ENCODE results near the gene TEX28.
"Not testable (repeated sequence)": the region's sequence is repeated elsewhere in the genome, so short reads cannot be mapped to it uniquely, and the experiment has no call there.

Gene TEX28

GRCh38 chrX:154294791-154295574 lies at the start of gene TEX28:
Gene TEX28 (minus strand): TSS chrX:154295124. CDS start chrX:154292117, 3,007 bp downstream.
- DNase-seq (ENCODE audit: low read depth), result no peak

- DNase-seq (ENCODE audit: low read depth), result not testable (repeated sequence)
Measured at GRCh38 chrX:154343620-154344019, 48.7 kb upstream of the TEX28 start.

- DNase-seq (ENCODE audit: low read depth), result not testable (repeated sequence)
Measured at GRCh38 chrX:154343063-154343462, 48.1 kb upstream of the TEX28 start.

GRCh38 chrX:154341399-154342298 lies 46.7 kb upstream of the TEX28 start:
- not testable (repeated sequence) for DNase-seq (ENCODE audit: low read depth)

GRCh38 chrX:154334496-154334895 lies 39.6 kb upstream of the TEX28 start:
- no peak for DNase-seq (ENCODE audit: low read depth)

- DNase-seq (ENCODE audit: low read depth), result no peak
Measured at GRCh38 chrX:154333837-154334271, 38.9 kb upstream of the TEX28 start.

- DNase-seq (ENCODE audit: low read depth), result no peak
Measured at GRCh38 chrX:154333116-154333515, 38.2 kb upstream of the TEX28 start.

GRCh38 chrX:154332561-154332960 lies 37.6 kb upstream of the TEX28 start:
- DNase-seq (ENCODE audit: low read depth), result no peak

GRCh38 chrX:154329294-154329693 lies 34.4 kb upstream of the TEX28 start:
- DNase-seq (ENCODE audit: low read depth), result no peak

GRCh38 chrX:154328646-154329045 lies 33.7 kb upstream of the TEX28 start:
- no peak for DNase-seq (ENCODE audit: low read depth)

GRCh38 chrX:154327038-154327820 lies 32.3 kb upstream of the TEX28 start:
- DNase-seq (ENCODE audit: low read depth), result no peak

GRCh38 chrX:154325541-154325940 lies 30.6 kb upstream of the TEX28 start:
- DNase-seq (ENCODE audit: low read depth), result no peak

- DNase-seq (ENCODE audit: low read depth), result no peak
Measured at GRCh38 chrX:154323537-154323936, 28.6 kb upstream of the TEX28 start.

GRCh38 chrX:154322890-154323289 lies 28.0 kb upstream of the TEX28 start:
- DNase-seq (ENCODE audit: low read depth), result no peak

- no peak for DNase-seq (ENCODE audit: low read depth)
Measured at GRCh38 chrX:154321594-154321993, 26.7 kb upstream of the TEX28 start.

- no peak for DNase-seq (ENCODE audit: low read depth)
Measured at GRCh38 chrX:154321152-154321551, 26.2 kb upstream of the TEX28 start.

- no peak for DNase-seq (ENCODE audit: low read depth)
Measured at GRCh38 chrX:154320406-154320805, 25.5 kb upstream of the TEX28 start.

GRCh38 chrX:154317391-154317995 lies 22.6 kb upstream of the TEX28 start:
- DNase-seq (ENCODE audit: low read depth), result no peak

GRCh38 chrX:154315416-154315815 lies 20.5 kb upstream of the TEX28 start:
- no peak for DNase-seq (ENCODE audit: low read depth)

GRCh38 chrX:154313147-154313546 lies 18.2 kb upstream of the TEX28 start:
- no peak for DNase-seq (ENCODE audit: low read depth)

- no peak for DNase-seq (ENCODE audit: low read depth)
Measured at GRCh38 chrX:154312116-154312515, 17.2 kb upstream of the TEX28 start.
